T-helper 1 cell treated with Interleukin-12 subunit alpha and Interleukin-12 subunit beta and Interleukin-4 antibody, amounts not matched to agents 30 ng/mL and 1 ng/mL, for 36 hours (primary cell): ENCODE data around the gene SCAP. TPM values are rescaled to one million over a fixed set of nuclear protein-coding genes. Genes with fewer than 3 reads are reported as not detected.

Experiments used
- intact Hi-C: fragments of 100-400 bp; cut with micrococcal nuclease; formaldehyde crosslinking; loops from one replicate; pipeline ENCODE4 v1.15.1; 2024
- total RNA-seq: library from RNA; stranded (reverse); gene quantifications from 2 replicates; pipeline ENCODE4 v1.2.3, GENCODE V29; 2022

SCAP gene
- total RNA-seq, 1 donor from 2014 or later: 77.0 TPM

GRCh38 chr3:47404955-47405790 lies 70.6 kb downstream of the SCAP start:
- intact Hi-C loops: no loop called here

- intact Hi-C loops: no loop called here
Measured at GRCh38 chr3:47404431-47404876, 71.3 kb downstream of the SCAP start.

- intact Hi-C loops: no loop called here
Measured at GRCh38 chr3:47399531-47400270, 76.0 kb downstream of the SCAP start.

GRCh38 chr3:47399016-47399415 lies 76.7 kb downstream of the SCAP start:
- intact Hi-C loops: no loop called here

- intact Hi-C loops: no loop called here
Measured at GRCh38 chr3:47398228-47398627, 77.5 kb downstream of the SCAP start.

- intact Hi-C loops: no loop called here
Measured at GRCh38 chr3:47394881-47395280, 80.9 kb downstream of the SCAP start.

DNA sequence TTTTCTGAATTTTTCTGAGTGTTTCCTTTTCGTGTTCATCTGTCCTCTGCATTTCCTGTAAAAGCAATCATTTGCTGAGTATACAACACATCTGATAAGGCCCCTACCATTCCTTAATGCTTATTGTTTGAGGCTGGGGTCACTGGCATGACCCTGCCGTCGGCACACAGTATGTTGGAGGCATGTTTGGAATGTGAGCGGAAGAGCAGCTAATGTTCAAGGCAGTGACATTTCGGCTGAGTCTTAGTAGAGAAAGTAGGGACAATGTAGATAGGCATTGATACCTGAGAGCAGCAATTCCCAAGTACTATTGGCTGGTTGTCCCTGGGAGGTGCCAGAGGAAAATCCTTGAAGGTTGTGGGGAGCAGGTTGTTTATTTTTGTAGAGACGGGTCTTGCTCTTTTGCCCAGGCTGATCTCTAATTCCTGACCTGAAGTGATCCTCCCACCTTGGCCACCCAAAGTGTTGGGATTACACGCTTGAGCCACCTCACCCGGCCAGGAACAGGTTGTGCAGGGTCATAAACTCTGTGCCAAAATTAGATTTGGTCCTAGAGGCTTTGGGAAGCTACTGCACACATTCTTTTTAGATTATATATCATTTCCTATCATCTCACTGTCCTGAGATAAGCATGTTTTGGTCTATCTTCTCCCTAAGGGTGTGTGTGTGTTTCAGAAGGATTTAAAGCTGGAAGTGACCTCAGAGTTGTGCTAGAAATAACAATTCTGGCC lies 81.4 kb downstream of the SCAP start:
- intact Hi-C loops: no loop called here

DNA sequence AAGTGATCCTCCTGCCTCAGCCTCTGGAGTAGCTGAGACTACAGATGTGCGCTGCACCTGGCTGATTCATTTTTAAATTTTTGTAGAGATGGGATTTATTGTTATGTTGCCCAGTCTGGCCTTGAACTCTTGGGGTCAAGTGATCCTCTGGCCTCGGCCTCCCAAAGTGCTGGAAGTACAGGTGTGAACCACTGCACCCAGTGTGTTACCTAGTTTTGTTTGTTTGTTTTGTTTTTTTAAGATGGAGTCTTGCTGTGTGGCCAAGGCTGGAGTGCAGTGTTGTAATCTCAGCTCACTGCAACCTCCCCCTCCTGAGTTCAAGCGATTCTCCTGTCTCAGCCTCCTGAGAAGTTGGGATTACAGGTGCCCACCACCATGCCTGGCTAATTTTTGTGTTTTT lies 82.8 kb downstream of the SCAP start:
- intact Hi-C loops: no loop called here

GRCh38 chr3:47385796-47386195 lies 89.9 kb downstream of the SCAP start:
- intact Hi-C loops: no loop called here

DNA sequence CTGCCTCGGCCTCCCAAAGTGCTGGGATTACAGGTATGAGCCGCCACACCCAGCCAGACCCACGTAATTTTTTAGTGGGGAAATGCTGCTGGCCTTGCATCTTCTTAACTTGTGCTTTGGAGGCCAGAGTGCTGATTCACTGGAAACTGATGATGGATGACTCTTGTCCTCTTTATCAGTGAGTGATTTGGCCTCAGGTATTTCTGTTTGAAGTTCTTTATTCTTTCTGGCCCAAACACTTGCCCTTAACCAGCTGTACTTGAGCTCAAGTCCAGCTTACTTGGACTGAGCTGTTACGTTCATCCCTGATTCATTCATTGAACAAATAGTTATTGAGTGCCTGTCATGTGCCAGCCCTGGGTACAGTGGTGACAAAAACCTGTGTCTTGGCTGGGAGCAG lies 90.7 kb downstream of the SCAP start:
- intact Hi-C loops: no loop called here

DNA sequence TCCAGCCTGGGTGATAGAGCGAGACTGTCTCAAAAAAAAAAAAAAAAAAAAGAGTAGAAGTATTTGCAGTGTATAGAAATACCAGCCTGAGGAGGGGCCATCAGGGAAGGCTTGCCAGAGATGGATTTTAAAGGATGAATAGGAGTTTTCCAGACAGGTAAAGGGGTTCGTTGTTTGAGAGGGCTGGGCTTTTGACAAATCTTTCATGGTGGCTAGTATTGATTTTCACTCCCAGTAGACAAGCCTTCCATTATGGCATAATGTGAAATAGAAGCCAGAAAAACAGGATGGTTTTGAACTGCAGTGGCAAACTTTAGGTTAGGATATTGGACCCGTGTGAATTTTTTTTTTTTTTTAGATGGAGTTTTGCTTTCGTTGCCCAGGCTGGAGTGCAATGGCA lies 91.3 kb downstream of the SCAP start:
- intact Hi-C loops: loop anchor here (5.0 kb wide), 4 partner anchors 367 to 1173 kb away; partner anchors contain the start of genes DHX30, NME6 and PFKFB4

- intact Hi-C loops: loop anchor here (1.0 to 5.0 kb wide), 5 partner anchors 364 to 1176 kb away; partner anchors contain the start of genes DHX30, NME6 and PFKFB4
Measured at GRCh38 chr3:47381317-47382157, 94.2 kb downstream of the SCAP start.

DNA sequence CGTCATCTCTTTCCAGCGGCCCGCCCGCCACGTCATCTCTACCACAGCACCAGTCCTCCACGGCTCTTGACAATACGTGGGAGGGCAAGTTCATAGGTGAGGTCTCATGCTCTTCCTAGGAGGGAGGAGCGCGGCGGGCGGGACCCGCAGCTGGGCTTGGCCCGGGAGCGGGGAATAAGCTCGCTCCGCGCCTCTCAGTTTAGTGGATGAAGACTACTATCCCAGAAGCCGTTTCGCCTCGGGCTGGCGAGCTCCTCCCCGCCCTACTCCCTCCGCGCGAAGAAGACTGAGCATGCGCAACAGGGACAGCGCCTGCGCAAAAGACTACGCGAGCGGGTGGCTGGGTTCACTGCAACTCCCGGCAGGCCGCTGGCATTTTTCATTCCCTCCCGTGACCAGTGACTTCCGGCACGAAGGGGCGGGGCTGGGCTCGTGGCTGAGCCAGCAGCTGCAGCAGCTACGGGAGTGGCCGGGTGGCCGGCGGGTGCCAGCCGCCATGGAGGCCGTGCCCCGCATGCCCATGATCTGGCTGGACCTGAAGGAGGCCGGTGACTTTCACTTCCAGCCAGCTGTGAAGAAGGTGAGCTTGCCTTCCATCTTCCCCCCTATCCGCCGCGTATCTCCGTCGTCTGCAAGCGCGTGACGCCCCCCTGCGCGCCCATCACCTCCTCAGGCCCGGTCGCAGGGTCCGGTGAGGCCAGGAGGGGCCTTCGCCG lies 95.0 kb downstream of the SCAP start, which contains the start of gene PTPN23:
Gene PTPN23 (plus strand): TSS at position 421 of the 716 bp plus-strand sequence. CDS start 76 bp downstream, at position 497.
- intact Hi-C loops: loop anchor here (1.0 to 5.0 kb wide), 12 partner anchors 41 to 1177 kb away; partner anchors contain the start of genes CCDC12, CDC25A, DHX30 and ELP6

GRCh38 chr3:47380026-47380600 lies 95.6 kb downstream of the SCAP start:
- intact Hi-C loops: loop anchor here (1.0 to 5.0 kb wide), 11 partner anchors 41 to 1177 kb away; partner anchors contain the start of genes CCDC12, CDC25A, DHX30 and ELP6

- intact Hi-C loops: no loop called here
Measured at GRCh38 chr3:47379411-47379899, 96.3 kb downstream of the SCAP start.

- intact Hi-C loops: no loop called here
Measured at GRCh38 chr3:47378869-47379268, 96.9 kb downstream of the SCAP start.

DNA sequence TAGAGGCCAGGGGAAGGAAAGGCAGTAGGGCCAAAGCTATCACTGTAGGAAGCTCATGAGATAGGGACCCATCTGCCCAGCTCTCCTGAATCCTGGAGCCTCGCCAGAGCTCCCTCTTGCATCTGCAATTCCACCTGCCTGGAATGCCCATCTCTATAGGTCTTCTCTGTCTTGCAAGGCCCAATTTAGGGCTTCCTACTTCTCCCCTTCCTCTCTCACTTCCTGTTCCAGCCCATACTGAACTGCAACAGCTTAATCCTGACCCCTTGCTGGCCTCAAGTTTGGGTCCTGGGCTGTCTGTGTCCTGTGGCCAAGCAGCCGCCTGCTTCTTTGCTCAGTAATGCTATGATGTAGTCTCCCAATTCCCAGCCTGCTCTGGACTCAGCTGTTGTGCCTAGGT lies 98.6 kb downstream of the SCAP start:
- intact Hi-C loops: no loop called here

DNA sequence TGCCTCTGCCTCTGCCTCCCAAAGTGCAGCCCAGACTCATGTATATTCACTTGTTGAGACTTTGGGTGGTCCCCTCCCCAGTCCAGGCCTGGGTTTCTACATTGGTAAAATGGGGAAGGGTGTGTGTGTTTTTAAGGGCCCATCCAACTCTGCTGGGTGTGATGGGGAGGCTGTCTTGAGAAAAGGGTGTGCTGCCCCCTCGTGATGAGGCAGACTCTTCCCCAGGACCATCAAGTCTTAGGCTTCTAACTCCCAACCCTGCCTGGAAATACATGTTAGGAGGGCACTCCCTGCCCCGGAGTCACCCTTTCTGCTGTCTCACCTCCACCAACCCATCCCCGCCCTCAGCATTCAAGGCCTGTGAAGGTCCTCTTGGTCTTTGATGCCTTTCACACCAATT lies 99.3 kb downstream of the SCAP start:
- intact Hi-C loops: no loop called here

- intact Hi-C loops: no loop called here
Measured at GRCh38 chr3:47374587-47374986, 101.2 kb downstream of the SCAP start.
